PC-3 (cell line): ENCODE data around the gene PLCL1.

Experiments used
- CTCF ChIP-seq: fragments of 300-600 bp; sonication (generic); conservative IDR thresholded peaks from 2 replicates; pipeline ENCODE4 v1.5.1; 2017; ENCODE audit warnings: antibody characterized with exemption, low read depth, mild to moderate bottlenecking, low read length
- EZH2 ChIP-seq: fragments of 300-600 bp; sonication (generic); IDR thresholded peaks from one replicate; pipeline ENCODE4 v1.6.1; 2017; ENCODE audit warnings: antibody characterized with exemption, mild to moderate bottlenecking, low read length; ENCODE audit not compliant: unreplicated experiment

- no peak for TF ChIP-seq CTCF
- no peak for TF ChIP-seq EZH2
Measured at GRCh38 chr2:197848602-197849001, 44.2 kb downstream of the PLCL1 start.
